Amygdala (tissue), 56 donors: Measurements from ENCODE around the gene MUC5B.
"Not testable (repeated sequence)": the region's sequence is repeated elsewhere in the genome, so short reads cannot be mapped to it uniquely, and the experiment has no call there.

Experiments used
- DNase-seq, 56 donors: peaks; one replicate each; lab custom pipeline; 2025; lab: John Stamatoyannopoulos, UW

The MUC5B gene

DNA sequence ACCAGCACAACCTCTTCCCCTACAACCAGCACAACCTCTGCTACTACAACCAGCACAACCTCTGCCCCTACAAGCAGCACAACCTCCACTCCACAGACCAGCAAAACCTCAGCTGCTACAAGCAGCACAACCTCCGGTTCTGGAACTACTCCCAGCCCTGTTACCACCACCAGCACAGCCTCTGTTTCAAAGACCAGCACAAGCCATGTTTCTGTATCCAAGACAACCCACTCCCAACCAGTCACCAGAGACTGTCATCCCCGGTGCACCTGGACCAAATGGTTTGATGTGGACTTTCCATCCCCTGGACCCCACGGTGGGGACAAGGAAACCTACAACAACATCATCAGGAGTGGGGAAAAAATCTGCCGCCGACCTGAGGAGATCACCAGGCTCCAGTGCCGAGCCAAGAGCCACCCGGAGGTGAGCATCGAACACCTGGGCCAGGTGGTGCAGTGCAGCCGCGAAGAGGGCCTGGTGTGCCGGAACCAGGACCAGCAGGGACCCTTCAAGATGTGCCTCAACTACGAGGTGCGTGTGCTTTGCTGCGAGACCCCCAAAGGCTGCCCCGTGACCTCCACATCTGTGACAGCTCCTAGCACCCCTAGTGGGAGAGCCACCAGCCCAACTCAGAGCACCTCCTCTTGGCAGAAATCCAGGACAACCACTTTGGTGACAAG lies 34.3 kb upstream of the MUC5B start:
- DNase-seq = not testable (repeated sequence)

DNA sequence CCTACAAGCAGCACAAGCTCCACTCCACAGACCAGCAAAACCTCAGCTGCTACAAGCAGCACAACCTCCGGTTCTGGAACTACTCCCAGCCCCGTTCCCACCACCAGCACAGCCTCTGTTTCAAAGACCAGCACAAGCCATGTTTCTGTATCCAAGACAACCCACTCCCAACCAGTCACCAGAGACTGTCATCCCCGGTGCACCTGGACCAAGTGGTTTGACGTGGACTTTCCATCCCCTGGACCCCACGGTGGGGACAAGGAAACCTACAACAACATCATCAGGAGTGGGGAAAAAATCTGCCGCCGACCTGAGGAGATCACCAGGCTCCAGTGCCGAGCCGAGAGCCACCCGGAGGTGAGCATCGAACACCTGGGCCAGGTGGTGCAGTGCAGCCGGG lies 33.0 kb upstream of the MUC5B start:
- not testable (repeated sequence) for DNase-seq

- DNase-seq = not testable (repeated sequence)
These were observed 30.9 kb upstream of the MUC5B start for GRCh38 chr11:1191786-1192470.

DNA sequence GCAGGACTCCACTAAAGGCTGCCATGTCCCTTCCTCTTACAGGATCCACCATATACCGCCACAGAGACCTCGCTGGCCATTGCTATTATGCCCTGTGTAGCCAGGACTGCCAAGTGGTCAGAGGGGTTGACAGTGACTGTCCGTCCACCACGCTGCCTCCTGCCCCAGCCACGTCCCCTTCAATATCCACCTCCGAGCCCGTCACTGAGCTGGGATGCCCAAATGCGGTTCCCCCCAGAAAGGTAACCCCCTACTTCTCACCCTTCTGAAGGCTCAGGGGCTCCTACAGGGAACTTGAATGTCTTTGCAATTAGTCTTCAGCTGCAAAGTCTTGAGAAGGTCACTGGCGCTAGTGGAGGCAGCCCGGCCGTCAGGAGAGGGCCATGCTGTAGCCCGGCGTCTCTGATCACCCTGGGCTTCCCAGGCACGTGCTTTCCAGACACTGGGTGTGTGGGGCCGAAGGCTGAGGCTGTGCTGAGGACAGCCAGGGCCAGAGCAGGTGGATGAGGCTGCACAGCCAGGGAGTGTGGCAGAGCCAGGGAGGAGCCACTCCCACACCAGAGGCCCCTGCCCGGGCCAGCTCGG lies 30.0 kb upstream of the MUC5B start:
- no peak for DNase-seq

GRCh38 chr11:1193326-1194230 lies 29.3 kb upstream of the MUC5B start:
- no peak for DNase-seq

DNA sequence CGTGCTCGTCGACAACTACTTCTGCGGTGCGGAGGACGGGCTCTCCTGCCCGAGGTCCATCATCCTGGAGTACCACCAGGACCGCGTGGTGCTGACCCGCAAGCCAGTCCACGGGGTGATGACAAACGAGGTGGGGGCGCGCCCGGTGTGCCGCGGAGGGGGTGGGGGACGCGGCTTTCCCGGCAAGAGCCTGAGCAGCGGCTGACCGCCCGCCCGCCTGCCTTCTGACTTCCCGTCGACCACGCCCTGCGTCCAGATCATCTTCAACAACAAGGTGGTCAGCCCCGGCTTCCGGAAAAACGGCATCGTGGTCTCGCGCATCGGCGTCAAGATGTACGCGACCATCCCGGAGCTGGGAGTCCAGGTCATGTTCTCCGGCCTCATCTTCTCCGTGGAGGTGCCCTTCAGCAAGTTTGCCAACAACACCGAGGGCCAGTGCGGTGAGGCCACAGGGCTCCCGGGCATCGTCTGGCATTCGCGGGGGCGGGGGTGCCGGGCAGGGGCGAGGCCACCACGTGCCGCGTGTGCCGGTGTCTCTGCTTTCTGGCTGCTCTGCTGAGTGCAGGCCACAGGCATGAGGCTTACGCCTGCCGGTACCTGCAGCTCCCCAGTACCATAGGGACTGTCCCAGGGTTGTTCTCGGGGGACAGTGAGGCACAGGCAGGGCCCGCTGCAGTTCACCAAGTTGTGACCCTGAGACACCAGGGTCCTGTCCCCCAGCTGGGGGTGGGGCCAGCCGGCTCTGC lies 28.5 kb upstream of the MUC5B start:
- no peak for DNase-seq

DNA sequence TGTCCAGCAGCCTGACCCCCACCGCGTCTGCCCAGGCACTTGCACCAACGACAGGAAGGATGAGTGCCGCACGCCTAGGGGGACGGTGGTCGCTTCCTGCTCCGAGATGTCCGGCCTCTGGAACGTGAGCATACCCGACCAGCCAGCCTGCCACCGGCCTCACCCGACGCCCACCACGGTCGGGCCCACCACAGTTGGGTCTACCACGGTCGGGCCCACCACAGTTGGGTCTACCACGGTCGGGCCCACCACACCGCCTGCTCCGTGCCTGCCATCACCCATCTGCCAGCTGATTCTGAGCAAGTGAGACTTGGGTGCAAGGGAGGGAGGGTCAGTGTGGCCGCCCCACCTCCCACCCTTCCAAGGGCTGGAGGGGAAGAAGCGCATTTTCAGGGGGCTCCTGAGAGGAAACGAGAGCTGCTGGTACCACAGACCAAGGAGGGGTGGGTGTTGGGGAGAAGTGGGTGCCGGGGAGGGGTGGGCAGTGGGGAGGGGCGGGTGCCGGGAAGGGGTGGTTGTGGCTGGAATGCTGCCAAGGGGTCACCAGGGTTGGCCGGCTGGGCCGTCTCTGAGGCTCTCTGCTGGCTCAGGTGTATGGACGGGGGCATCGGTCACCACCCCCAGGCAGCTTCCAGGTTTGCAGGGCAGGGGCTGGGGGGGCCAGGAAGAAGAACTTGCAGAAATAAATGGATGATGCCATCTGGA lies 27.7 kb upstream of the MUC5B start:
- DNase-seq = no peak

DNA sequence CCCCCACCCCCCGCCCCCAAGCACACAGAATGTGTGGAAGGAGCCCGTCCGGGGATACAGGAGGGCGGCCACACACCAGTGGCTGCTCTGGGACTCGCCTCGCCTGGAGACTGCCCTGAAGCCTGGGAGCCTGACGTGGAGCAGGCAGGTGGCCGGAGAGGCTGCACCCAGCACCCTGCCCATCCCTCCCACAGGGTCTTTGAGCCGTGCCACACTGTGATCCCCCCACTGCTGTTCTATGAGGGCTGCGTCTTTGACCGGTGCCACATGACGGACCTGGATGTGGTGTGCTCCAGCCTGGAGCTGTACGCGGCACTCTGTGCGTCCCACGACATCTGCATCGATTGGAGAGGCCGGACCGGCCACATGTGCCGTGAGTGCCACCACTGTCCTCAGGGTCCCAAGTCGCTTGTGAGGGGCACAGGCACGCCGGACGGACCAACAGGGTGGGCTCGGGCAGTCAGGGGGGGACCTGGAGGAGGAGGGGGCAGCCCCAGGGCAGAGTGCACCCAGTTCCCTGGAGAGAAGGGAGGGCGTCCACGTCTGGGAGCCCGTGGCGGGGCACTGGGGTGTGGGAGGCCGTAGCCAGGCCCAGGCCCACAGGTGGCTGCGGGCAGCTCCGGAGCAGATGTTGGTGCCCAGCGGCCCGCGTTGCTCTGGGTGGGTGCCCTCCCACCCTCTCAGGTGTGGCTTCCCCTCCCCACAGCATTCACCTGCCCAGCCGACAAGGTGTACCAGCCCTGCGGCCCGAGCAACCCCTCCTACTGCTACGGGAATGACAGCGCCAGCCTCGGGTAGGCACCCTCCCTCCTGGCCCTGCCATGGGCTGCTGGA lies 27.0 kb upstream of the MUC5B start:
- no peak for DNase-seq

DNA sequence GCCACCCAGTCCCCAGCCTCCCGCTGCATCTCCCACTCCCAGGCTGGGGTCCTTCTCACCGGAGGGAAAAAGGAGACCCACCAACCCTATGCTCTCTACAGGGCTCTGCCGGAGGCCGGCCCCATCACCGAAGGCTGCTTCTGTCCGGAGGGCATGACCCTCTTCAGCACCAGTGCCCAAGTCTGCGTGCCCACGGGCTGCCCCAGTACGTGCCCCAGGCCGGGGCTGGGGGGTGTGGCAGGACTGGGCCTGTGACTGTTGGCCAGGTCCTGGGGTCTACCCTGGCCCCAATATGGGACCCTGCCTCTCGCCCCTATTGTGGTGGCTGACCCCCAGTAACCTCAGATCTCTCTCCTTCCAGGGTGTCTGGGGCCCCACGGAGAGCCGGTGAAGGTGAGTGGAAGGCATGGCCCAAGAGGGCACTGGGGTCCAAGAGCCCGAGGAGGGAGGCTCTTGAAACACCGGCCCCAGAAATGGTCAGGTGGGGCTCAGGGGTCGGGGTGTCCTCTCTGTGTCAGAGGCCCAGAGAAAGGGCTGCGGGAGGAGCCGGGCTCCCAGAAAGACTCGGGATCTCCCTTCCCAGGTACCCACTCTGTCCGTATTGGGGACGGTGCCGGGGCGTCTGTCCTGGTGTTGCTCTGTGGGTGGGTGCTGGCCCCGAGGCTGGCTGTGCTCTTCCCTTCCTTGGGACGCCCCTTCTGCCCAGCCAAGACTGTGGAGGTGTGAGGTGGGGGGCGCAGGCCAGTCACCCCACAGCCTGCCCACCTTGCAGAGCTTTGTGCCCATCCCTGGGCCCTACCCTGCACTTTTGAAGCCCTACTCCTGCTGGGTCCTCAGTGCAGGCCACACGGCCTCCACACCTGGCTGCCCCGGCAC lies 26.1 kb upstream of the MUC5B start:
- no peak for DNase-seq

GRCh38 chr11:1197431-1197885 lies 25.4 kb upstream of the MUC5B start:
- DNase-seq = no peak

DNA sequence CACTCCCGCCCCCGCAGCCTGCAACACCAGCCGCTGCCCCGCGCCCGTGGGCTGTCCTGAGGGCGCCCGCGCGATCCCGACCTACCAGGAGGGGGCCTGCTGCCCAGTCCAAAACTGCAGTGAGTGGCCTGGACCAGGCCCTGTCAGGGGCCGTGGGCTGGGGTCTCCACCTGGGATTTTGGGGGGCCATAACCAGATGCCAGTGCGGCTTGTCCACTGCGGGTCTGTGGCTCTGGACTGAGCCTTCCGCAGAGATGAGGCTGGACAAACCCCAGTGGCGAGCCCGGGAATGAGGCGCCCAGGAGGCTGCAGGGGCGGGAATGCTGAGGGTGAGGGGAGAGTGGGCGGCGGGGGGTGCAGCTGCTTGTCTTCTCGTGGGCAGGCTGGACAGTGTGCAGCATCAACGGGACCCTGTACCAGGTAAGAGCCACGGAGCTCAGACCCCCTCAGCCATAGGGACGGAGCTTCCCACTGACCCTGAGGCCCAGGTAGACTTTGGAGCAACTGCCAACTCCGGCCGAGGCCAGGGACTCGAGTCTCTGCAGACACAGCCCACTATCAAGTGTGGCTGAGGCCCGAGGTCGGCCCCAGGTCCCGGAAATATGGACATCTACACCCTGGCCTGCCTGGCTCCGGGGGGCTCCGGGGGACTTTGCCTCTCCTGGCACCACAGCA lies 24.8 kb upstream of the MUC5B start:
- DNase-seq = no peak

DNA sequence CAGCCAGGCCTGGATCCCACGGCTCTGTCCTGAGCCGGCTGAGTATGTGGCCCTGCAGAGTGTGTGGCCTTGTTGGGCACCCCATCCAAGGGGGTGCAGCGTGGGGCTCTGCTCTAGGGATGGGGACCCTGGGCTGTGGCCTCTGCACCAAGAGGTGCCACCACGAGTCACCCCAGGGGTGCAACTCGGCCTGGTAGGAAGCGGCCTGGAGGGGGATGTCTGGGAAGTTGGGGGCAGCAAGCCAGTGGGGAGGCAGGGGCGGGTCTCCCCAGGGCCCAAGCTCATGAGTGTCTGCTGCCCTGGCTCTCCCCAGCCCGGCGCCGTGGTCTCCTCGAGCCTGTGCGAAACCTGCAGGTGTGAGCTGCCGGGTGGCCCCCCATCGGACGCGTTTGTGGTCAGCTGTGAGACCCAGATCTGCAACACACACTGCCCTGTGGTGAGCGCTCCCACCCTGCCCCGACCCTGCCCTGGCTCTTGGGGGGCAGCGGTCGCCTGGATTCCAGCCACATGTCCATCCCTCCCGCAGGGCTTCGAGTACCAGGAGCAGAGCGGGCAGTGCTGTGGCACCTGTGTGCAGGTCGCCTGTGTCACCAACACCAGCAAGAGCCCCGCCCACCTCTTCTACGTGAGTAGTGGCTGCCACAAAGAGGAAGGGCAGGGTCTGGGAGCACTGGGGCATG lies 24.2 kb upstream of the MUC5B start:
- DNase-seq = no peak

DNA sequence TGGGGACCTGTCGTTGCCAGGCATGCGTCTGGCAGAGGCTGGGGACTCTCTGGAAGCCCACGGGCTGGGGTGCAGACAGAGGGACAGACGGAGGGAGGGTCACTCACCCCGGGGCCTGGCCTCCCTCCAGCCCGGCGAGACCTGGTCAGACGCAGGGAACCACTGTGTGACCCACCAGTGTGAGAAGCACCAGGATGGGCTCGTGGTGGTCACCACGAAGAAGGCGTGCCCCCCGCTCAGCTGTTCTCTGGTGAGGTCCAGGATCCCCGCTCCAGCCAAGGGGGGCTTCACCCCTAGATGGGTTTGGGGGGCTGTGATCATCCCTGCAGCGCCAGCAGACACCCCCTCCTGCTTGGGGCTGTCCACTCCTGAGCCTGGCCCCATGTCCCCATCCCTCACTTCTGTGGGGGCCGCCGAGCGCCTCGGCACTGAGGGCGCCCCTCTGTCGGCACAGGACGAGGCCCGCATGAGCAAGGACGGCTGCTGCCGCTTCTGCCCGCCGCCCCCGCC lies 23.6 kb upstream of the MUC5B start:
- no peak for DNase-seq

DNA sequence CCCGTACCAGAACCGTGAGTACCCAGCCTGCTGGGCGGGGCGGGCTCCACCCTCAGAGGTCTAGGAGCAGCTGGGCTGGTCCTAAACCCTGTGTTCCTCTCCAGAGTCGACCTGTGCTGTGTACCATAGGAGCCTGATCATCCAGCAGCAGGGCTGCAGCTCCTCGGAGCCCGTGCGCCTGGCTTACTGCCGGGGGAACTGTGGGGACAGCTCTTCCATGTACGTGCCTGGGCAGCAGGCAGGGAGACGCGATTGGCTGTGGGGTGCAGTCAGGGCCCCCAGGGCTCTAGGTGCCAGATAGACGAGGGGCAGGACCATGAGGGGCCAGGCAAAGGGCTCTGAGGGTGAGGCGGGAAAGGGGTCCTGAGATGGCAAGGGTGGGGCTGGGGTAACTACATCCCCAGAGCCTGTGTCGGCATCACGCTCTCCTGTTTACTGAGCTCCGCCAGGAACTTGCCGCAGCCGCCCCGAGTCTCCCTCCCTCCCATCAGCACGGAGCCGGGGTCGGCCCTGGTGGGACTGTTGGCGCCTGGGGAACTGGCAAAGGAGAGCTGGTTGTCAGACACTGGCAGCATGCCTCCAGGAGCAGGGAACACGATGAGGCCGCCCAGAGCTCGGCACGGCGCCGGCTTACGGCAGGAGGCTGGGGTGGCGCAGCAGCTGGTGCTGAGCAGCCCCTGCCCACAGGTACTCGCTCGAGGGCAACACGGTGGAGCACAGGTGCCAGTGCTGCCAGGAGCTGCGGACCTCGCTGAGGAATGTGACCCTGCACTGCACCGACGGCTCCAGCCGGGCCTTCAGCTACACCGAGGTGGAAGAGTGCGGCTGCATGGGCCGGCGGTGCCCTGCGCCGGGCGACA lies 22.9 kb upstream of the MUC5B start:
- DNase-seq = no peak

DNA sequence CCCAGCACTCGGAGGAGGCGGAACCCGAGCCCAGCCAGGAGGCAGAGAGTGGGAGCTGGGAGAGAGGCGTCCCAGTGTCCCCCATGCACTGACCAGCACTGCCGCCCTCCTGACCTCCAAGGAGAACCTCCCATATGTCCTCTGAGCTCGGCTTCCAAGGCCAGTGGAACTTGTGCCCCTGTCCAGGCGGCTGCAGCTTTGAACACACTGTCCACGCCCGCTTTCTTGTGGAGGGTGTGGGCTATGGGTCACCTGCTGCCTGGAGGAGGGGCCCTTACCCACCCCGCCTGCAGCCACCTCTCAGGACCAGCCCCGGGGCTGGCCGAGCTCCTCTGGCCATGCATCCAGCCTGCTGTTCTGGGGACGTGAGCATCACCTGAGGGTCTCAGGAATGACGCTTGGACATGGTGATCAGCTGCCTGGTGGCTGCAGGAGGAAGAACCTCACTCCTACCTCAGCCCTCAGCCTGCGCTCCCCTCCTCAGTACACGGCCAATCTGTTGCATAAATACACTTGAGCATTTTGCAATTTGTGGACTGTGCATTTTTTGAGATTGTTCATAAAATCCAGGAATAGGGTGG lies 22.2 kb upstream of the MUC5B start:
- DNase-seq = no peak
